ENCODE results near the gene ZFP64. TPM values are rescaled to one million over a fixed set of nuclear protein-coding genes. Genes with fewer than 3 reads are reported as not detected.

The ZFP64 gene
- total RNA-seq, 2 experiments from 2014 or later: 10.0 to 16.7 TPM

DNA sequence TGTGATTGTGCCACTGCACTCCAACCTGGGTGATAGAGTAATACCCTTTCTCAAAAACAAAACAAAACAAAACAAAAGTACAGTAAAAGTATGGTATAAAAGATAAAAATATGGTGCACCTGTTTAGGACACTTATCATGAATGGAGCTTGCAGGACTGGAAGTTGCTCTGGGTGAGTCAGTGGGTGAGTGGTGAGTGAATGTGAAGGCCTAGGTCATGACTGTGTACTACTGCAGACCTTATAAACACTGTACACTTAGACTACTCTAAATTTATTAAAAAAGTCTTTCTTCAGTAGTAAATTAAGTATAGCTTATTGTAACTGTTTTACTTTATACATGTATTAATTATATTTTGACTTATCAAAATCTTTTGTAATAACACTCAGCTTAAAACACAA lies 46.0 kb downstream of the ZFP64 start:
- Histone ChIP-seq H3K79me2 (ENCODE audit: insufficient read depth, low read depth, low read length) (no peaks in the 10 kb centered on the region), H3K36me3 (ENCODE audit: insufficient read depth, low read length) (no peaks in the 10 kb centered on the region; the same call in 1 of the 2 replicates), H2AFZ (ENCODE audit: low read length) (no peak overlapping the region), H3K4me1 (ENCODE audit: insufficient read depth, low read length, poor library complexity, severe bottlenecking) (no peaks in the 10 kb centered on the region), H3K9me3 (ENCODE audit: low read length) (no peaks in the 10 kb centered on the region), H4K20me1 (ENCODE audit: insufficient read depth, low read length) (no peaks in the 10 kb centered on the region; the same call in 1 of the 2 replicates), H3K27ac (ENCODE audit: low read depth, low read length, poor library complexity, severe bottlenecking) (no peak overlapping the region), H3K4me2 (ENCODE audit: low read length) (no peak overlapping the region), H3K4me3 (ENCODE audit: low read depth, low read length, poor library complexity, severe bottlenecking) (no peak overlapping the region), H3K9me2 (ENCODE audit: insufficient read depth, low read length) (no peaks in the 10 kb centered on the region)
- no TSS peak for BruUV-seq (replicated peaks)
- CTCF ChIA-PET (ENCODE audit: unreplicated experiment): no interaction called here
- POLR2A ChIA-PET: no interaction called here
- TF ChIP-seq CTCF (conservative IDR thresholded peaks at IDR 0.05; ENCODE audit: low read length): no peak
- no peak for TF ChIP-seq EZH2phosphoT487 (IDR thresholded peaks at IDR 0.05; ENCODE audit: borderline replicate concordance, low read depth, low read length)
- intact Hi-C loops (cut with micrococcal nuclease; ENCODE audit: unreplicated experiment): no loop called here
- DNase-seq (ENCODE audit: low spot score): no peak

- ChIA-PET CTCF (ENCODE audit: unreplicated experiment) (no interaction called here), POLR2A (interaction anchor here (0.6 to 1.3 kb wide), 3 partner anchors 13 to 274 kb away, joined by 3 to 4 read pairs (median 3); no protein-coding TSS in a partner anchor)
- Histone ChIP-seq H3K9me3 (ENCODE audit: low read length) (no peaks in the 10 kb centered on the region), H4K20me1 (ENCODE audit: insufficient read depth, low read length) (no peaks in the 10 kb centered on the region), H3K79me2 (ENCODE audit: insufficient read depth, low read depth, low read length) (no peaks in the 10 kb centered on the region), H3K4me2 (ENCODE audit: low read length) (no peak overlapping the region), H2AFZ (ENCODE audit: low read length) (no peak overlapping the region), H3K4me1 (ENCODE audit: insufficient read depth, low read length, poor library complexity, severe bottlenecking) (no peaks in the 10 kb centered on the region), H3K9me2 (ENCODE audit: insufficient read depth, low read length) (no peaks in the 10 kb centered on the region), H3K36me3 (ENCODE audit: insufficient read depth, low read length) (no peaks in the 10 kb centered on the region), H3K27ac (ENCODE audit: low read depth, low read length, poor library complexity, severe bottlenecking) (no peak overlapping the region), H3K4me3 (ENCODE audit: low read depth, low read length, poor library complexity, severe bottlenecking) (no peak overlapping the region)
- TF ChIP-seq EZH2phosphoT487 (IDR thresholded peaks at IDR 0.05; ENCODE audit: borderline replicate concordance, low read depth, low read length) (no peak), CTCF (conservative IDR thresholded peaks at IDR 0.05; ENCODE audit: low read length) (no peak)
- no TSS peak for BruUV-seq (replicated peaks)
- DNase-seq (ENCODE audit: low spot score): no peak
- intact Hi-C loops (cut with micrococcal nuclease; ENCODE audit: unreplicated experiment): no loop called here
These were observed 48.3 kb downstream of the ZFP64 start for GRCh38 chr20:52143277-52143676.

- H3K4me2 ChIP-seq (ENCODE audit: low read length): no peak overlapping the region
- no peak overlapping the region for H2AFZ ChIP-seq (ENCODE audit: low read length)
- no peak for DNase-seq (ENCODE audit: low spot score)
- no peak overlapping the region for H3K4me3 ChIP-seq (ENCODE audit: low read depth, low read length, poor library complexity, severe bottlenecking)
- no peak overlapping the region for H3K27ac ChIP-seq (ENCODE audit: low read depth, low read length, poor library complexity, severe bottlenecking)
- no peaks in the 10 kb centered on the region for H3K9me3 ChIP-seq (ENCODE audit: low read length)
- no peaks in the 10 kb centered on the region for H4K20me1 ChIP-seq (ENCODE audit: insufficient read depth, low read length)
- H3K36me3 ChIP-seq (ENCODE audit: insufficient read depth, low read length): no peaks in the 10 kb centered on the region
- H3K4me1 ChIP-seq (ENCODE audit: insufficient read depth, low read length, poor library complexity, severe bottlenecking): no peaks in the 10 kb centered on the region
- H3K79me2 ChIP-seq (ENCODE audit: insufficient read depth, low read depth, low read length): no peaks in the 10 kb centered on the region
- BruUV-seq (replicated peaks): no TSS peak
- H3K9me2 ChIP-seq (ENCODE audit: insufficient read depth, low read length): no peaks in the 10 kb centered on the region
- ChIA-PET POLR2A (interaction anchor here (0.6 to 1.3 kb wide), 3 partner anchors 14 to 273 kb away, joined by 3 to 4 read pairs (median 3); no protein-coding TSS in a partner anchor), CTCF (ENCODE audit: unreplicated experiment) (no interaction called here)
- no peak for TF ChIP-seq EZH2phosphoT487 (IDR thresholded peaks at IDR 0.05; ENCODE audit: borderline replicate concordance, low read depth, low read length)
- TF ChIP-seq CTCF (conservative IDR thresholded peaks at IDR 0.05; ENCODE audit: low read length): no peak
- intact Hi-C loops (cut with micrococcal nuclease; ENCODE audit: unreplicated experiment): no loop called here
These were observed 48.8 kb downstream of the ZFP64 start for GRCh38 chr20:52142757-52143156.

Data from OCI-LY7 (cell line).